ENCODE data around the gene ADGB.
"Not testable (repeated sequence)": the region's sequence is repeated elsewhere in the genome, so short reads cannot be mapped to it uniquely, and the experiment has no call there.

ADGB gene

GRCh38 chr6:146598772-146599405, at the start of gene ADGB:
Gene ADGB (plus strand): TSS chr6:146598972. CDS start chr6:146599041, 69 bp downstream.
- Histone ChIP-seq H3K9me3 (no peaks in the 10 kb centered on the region), H3K27me3 (no peaks in the 10 kb centered on the region), H3K36me3 (no peaks in the 10 kb centered on the region), H3K27ac (no peak within 1 kb of the TSS), H3K4me1 (peaks cover 0 to 8% (median 3%) of the 10 kb centered on the region in 4 donors), H3K4me3 (peak within 1 kb of the TSS; percentile 30 to 44)
- DNase-seq = peak; percentile 37 to 69
- intact Hi-C loops (cut with DNase I; ENCODE audit: low total_unique reads) = no loop called here
- TF ChIP-seq, protein P1, sequence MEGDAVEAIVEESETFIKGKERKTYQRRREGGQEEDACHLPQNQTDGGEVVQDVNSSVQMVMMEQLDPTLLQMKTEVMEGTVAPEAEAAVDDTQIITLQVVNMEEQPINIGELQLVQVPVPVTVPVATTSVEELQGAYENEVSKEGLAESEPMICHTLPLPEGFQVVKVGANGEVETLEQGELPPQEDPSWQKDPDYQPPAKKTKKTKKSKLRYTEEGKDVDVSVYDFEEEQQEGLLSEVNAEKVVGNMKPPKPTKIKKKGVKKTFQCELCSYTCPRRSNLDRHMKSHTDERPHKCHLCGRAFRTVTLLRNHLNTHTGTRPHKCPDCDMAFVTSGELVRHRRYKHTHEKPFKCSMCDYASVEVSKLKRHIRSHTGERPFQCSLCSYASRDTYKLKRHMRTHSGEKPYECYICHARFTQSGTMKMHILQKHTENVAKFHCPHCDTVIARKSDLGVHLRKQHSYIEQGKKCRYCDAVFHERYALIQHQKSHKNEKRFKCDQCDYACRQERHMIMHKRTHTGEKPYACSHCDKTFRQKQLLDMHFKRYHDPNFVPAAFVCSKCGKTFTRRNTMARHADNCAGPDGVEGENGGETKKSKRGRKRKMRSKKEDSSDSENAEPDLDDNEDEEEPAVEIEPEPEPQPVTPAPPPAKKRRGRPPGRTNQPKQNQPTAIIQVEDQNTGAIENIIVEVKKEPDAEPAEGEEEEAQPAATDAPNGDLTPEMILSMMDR (IDR thresholded peaks at IDR 0.05) = no peak

DNA sequence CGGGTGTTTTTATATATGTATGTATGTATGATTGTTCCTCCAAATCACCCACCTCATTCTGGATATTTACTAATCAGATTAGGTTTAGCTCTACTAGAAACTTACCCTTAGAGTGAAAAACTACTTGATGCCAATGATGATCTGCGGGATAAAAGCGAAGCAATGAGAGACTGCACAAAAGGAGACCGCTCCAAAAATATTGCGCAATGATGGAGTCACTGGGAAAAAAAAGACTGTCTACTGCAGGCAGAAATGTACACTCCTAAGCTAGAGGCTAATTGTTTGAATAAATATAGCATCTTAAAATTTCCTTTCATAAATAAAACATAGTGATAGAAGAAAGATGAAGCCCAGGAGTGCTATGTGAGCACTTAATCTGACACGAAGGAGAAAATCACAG, 47.9 kb upstream of the ADGB start:
- Histone ChIP-seq H3K36me3 (peaks cover 30 to 32% (median 32%) of the 10 kb centered on the region in 3 donors), H3K9me3 (no peaks in the 10 kb centered on the region), H3K27ac (no peak overlapping the region), H3K4me1 (peaks cover 0 to 58% (median 10%) of the 10 kb centered on the region in 4 donors), H3K4me3 (no peak overlapping the region), H3K27me3 (no peaks in the 10 kb centered on the region)
- intact Hi-C loops (cut with DNase I; ENCODE audit: low total_unique reads) = loop anchor here (5.0 kb wide), 1 partner anchor 734 kb away; no protein-coding TSS in a partner anchor
- TF ChIP-seq, protein P1 (IDR thresholded peaks at IDR 0.05) = no peak
- no peak for DNase-seq

- Histone ChIP-seq H3K27ac (no peak overlapping the region), H3K4me3 (no peak overlapping the region), H3K9me3 (no peaks in the 10 kb centered on the region), H3K4me1 (peaks cover 0 to 52% (median 8%) of the 10 kb centered on the region in 4 donors), H3K27me3 (no peaks in the 10 kb centered on the region), H3K36me3 (peaks cover 30 to 33% (median 32%) of the 10 kb centered on the region in 3 donors)
- DNase-seq = no peak
- intact Hi-C loops (cut with DNase I; ENCODE audit: low total_unique reads) = loop anchor here (5.0 kb wide), 1 partner anchor 734 kb away; no protein-coding TSS in a partner anchor
- TF ChIP-seq, protein P1 (IDR thresholded peaks at IDR 0.05) = no peak
Measured at GRCh38 chr6:146551545-146551944, 47.2 kb upstream of the ADGB start.

GRCh38 chr6:146553377-146554135, 45.2 kb upstream of the ADGB start:
- Histone ChIP-seq H3K4me3 (no peak overlapping the region), H3K27me3 (no peaks in the 10 kb centered on the region), H3K4me1 (peaks cover 0 to 31% (median 5%) of the 10 kb centered on the region in 4 donors), H3K36me3 (peaks cover 33 to 38% (median 38%) of the 10 kb centered on the region in 3 donors), H3K27ac (no peak overlapping the region), H3K9me3 (no peaks in the 10 kb centered on the region)
- TF ChIP-seq, protein P1 (IDR thresholded peaks at IDR 0.05) = no peak
- no peak for DNase-seq
- intact Hi-C loops (cut with DNase I; ENCODE audit: low total_unique reads) = loop anchor here (5.0 kb wide), 1 partner anchor 736 kb away; no protein-coding TSS in a partner anchor

GRCh38 chr6:146560607-146561006, 38.2 kb upstream of the ADGB start:
- TF ChIP-seq, protein P1 (IDR thresholded peaks at IDR 0.05) = no peak
- intact Hi-C loops (cut with DNase I; ENCODE audit: low total_unique reads) = no loop called here

GRCh38 chr6:146566661-146567060, 32.1 kb upstream of the ADGB start:
- H3K4me1 ChIP-seq; H3K9me3 ChIP-seq; H3K36me3 ChIP-seq; H3K4me3 ChIP-seq; H3K27me3 ChIP-seq; DNase-seq; intact Hi-C loops (cut with DNase I; ENCODE audit: low total_unique reads); H3K27ac ChIP-seq: not testable (repeated sequence)

More at GRCh38 chr6:146560607-146561006, 38.2 kb upstream of the ADGB start:
- no peaks in the 10 kb centered on the region for H3K27me3 ChIP-seq
- no peak overlapping the region for H3K27ac ChIP-seq
- no peak for DNase-seq
- H3K4me1 ChIP-seq = no peaks in the 10 kb centered on the region
- H3K9me3 ChIP-seq = no peaks in the 10 kb centered on the region
- peaks cover 4 to 9% (median 5%) of the 10 kb centered on the region in 3 donors for H3K36me3 ChIP-seq
- H3K4me3 ChIP-seq = no peak overlapping the region

- H3K4me1 ChIP-seq; H3K27ac ChIP-seq; intact Hi-C loops (cut with DNase I; ENCODE audit: low total_unique reads); H3K9me3 ChIP-seq; H3K36me3 ChIP-seq; H3K27me3 ChIP-seq; DNase-seq; H3K4me3 ChIP-seq: not testable (repeated sequence)
Measured at GRCh38 chr6:146568619-146569018, 30.2 kb upstream of the ADGB start.
